ENCODE data around the gene KLK7. TPM values are rescaled to one million over a fixed set of nuclear protein-coding genes. Genes with fewer than 3 reads are reported as not detected.

KLK7 gene
- total RNA-seq, 1 donor from 2014 or later, result 9.3 TPM

- no peak for DNase-seq (ENCODE audit: low read depth)
- no peak overlapping the region for H3K4me3 ChIP-seq (ENCODE audit: low read depth, low read length)
- TF ChIP-seq CTCF (conservative IDR thresholded peaks at IDR 0.05; ENCODE audit: low read depth, low read length), result no peak
Observed at GRCh38 chr19:50943074-50943828, 40.5 kb downstream of the KLK7 start.

GRCh38 chr19:50939596-50939995 is 44.1 kb downstream of the KLK7 start:
- no peak for TF ChIP-seq CTCF (conservative IDR thresholded peaks at IDR 0.05; ENCODE audit: low read depth, low read length)
- no peak overlapping the region for H3K4me3 ChIP-seq (ENCODE audit: low read depth, low read length)
- no peak for DNase-seq (ENCODE audit: low read depth)

DNA sequence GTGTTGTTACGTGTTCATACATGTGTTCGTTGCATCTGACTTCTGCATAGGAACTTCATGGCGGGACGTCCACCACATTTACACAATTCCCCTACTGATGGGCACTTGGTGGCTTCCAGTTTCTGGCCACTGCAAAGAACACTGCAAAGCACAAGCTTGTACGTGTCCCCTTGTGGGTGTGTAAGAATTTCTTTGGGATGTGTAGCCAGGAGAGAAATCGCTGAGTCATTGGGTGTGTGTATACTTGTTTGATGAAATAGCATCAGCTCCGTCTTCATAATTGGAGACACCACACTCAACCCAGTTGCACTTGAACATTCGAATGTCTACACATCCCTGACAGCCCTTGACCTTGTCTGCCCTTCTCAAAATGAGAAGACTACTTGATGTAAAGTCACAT is 50.1 kb downstream of the KLK7 start:
- no peak overlapping the region for H3K4me3 ChIP-seq (ENCODE audit: low read depth, low read length)

GRCh38 chr19:50932690-50933083 is 51.0 kb downstream of the KLK7 start:
- DNase-seq (ENCODE audit: low read depth), result no peak
- no peak for TF ChIP-seq CTCF (conservative IDR thresholded peaks at IDR 0.05; ENCODE audit: low read depth, low read length)
- H3K4me3 ChIP-seq (ENCODE audit: low read depth, low read length), result no peak overlapping the region

More for the DNA sequence above, 50.1 kb downstream of the KLK7 start:
- no peak for DNase-seq (ENCODE audit: low read depth)
- no peak for TF ChIP-seq CTCF (conservative IDR thresholded peaks at IDR 0.05; ENCODE audit: low read depth, low read length)

GRCh38 chr19:50932018-50932689 is 51.6 kb downstream of the KLK7 start:
- no peak for TF ChIP-seq CTCF (conservative IDR thresholded peaks at IDR 0.05; ENCODE audit: low read depth, low read length)
- no peak overlapping the region for H3K4me3 ChIP-seq (ENCODE audit: low read depth, low read length)
- no peak for DNase-seq (ENCODE audit: low read depth)

DNA sequence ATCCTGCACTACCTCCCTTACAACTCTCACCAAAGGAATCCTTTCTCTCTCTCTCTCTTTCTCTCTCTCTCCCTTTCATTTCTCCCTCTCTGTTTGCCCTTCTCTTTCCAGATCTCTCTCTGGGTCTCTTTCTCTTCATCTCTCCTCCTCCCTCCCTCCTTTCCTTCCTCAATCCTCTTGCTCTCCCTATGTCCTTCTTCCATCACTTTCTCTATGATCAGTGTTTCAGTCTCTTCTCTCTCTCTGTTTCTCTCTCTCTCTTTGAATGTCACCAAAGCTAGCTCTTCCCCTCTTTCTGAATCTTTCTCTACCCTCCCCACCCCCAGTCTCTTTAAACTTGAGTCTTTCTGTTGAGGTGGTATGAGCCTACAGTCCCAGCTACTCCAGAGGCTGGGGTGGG is 52.7 kb downstream of the KLK7 start:
- no peak for DNase-seq (ENCODE audit: low read depth)
- H3K4me3 ChIP-seq (ENCODE audit: low read depth, low read length), result no peak overlapping the region
- TF ChIP-seq CTCF (conservative IDR thresholded peaks at IDR 0.05; ENCODE audit: low read depth, low read length), result no peak
